GM12801 (cell line): ENCODE data around the gene FBXO47.

Source experiments
- TF ChIP-seq, protein P1 (sequence below): IDR thresholded peaks from one replicate; pipeline ENCODE4 v1.5.1; 2011; ENCODE audit warnings: control low read depth; ENCODE audit not compliant: insufficient read length; ENCODE audit errors: extremely low read depth

The FBXO47 gene

DNA sequence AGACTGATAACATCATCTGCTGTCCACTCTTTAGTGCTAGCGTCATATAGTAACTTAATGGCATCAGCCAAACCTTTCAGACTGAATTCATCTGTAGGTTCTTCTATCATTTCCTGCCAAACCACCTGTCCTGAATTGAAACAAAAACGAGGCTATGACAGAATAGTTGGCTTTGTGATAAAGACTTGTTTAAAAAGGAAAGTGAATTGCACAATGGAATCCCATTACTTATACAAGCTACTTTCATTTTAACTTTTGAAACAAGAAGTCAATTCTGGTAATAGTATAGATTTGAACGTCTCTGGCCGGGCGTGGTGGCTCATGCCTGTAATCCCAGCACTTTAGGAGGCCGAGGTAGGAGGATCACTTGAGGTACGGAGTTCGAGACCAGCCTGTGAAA, 23.6 kb downstream of the FBXO47 start:
- TF ChIP-seq, protein P1, sequence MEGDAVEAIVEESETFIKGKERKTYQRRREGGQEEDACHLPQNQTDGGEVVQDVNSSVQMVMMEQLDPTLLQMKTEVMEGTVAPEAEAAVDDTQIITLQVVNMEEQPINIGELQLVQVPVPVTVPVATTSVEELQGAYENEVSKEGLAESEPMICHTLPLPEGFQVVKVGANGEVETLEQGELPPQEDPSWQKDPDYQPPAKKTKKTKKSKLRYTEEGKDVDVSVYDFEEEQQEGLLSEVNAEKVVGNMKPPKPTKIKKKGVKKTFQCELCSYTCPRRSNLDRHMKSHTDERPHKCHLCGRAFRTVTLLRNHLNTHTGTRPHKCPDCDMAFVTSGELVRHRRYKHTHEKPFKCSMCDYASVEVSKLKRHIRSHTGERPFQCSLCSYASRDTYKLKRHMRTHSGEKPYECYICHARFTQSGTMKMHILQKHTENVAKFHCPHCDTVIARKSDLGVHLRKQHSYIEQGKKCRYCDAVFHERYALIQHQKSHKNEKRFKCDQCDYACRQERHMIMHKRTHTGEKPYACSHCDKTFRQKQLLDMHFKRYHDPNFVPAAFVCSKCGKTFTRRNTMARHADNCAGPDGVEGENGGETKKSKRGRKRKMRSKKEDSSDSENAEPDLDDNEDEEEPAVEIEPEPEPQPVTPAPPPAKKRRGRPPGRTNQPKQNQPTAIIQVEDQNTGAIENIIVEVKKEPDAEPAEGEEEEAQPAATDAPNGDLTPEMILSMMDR = no peak

DNA sequence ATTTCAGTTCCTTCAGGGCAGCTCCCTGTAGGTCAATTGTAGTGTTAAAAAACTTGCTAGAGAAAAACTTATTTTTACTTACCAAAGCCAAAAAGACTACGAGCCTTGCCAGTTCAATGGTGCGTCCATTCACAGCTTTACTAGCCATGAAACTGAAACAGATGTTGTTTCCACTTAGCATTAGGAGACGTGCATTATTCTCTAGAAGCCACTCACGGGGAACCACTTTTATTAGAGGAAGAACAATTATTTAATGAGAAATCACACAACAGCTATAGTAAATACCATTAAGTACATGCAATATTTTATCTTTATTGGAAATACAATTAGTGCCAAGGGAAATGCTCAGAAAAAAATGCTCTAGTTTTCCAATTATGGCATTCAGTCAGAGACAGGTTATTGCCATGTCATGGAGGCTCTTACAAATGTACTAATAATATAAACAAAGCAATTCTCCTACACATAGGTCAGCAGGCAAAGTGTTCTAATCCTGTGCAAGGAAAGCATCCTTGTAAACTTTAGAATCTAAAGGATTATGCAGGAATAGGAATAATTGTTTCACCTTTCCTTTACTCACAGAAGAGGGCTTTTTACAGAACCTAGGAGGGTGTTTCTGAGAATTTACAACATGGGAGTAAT, 24.4 kb downstream of the FBXO47 start:
- TF ChIP-seq, protein P1 = no peak

DNA sequence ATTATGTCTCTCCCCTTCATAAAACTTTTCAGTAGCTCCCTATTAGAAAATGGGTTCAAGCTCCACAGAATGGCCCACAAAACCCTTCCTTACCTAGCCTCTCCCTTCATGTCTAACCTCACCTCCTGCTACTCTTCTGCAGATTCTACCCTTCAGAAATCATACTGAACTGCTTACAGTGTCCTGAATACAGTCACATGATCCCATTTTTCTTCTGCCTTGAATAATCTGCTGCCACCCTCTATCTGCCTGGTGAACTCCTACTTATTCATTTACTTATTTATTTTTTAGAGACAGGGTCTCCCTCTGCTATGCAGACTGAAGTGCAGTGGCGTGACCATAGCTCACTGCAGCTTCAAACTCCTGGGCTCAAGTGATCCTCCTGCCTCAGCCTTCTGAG, 26.8 kb downstream of the FBXO47 start:
- TF ChIP-seq, protein P1 = no peak

DNA sequence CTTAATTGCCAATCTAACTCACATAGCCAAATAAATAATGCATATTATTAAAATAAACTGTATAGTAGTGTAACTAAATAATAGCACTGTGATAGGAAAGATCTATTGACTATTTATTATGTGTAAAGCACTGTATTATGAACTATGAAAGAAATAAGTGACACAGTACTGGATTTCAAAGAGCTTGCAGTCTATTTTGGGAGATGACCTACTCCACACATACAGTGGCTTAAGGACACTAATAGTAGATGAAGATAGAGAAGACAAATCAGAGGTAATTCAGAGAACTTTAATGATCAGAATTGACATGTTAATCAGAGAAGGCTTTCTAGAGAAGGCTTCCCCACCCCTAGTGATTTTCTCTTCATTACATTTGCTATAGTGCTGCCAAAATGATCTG, 27.2 kb downstream of the FBXO47 start:
- TF ChIP-seq, protein P1 = no peak

DNA sequence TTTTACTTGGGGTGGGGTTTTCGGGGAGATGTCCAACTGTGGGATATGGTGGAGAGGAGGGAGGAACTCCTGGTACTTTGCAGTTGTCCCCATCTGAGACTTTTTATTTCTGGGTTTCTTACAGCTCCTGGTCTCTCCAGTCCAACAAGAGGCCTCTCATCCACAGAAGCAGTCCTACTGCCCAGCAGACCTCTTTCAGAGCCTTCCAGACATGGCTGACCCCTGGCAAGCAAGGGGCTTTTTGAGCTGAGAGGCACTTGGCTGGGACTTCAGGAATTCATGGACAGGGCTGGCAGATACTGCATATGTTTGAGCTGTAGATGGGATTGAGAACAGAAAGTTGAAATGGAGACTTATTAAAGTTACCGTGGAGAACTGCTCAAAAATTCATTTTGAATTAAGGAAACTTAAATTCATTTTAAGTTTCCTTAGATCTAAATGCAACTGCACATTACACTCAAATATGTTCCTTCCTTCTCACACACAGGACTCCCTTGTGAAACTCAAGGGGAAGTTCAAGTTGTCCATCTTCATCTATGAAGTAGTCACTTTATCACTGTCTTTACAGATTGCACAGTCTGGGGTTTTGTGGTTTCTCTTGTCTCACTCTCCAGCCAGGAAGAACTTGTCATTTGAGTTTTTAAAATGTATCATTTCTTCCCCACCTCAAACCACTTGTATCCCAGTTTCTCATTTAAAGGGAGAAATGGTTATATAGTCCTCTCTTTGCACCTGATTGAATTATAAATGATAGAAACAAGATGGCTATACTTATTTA, 40.7 kb downstream of the FBXO47 start:
- TF ChIP-seq, protein P1 = no peak

DNA sequence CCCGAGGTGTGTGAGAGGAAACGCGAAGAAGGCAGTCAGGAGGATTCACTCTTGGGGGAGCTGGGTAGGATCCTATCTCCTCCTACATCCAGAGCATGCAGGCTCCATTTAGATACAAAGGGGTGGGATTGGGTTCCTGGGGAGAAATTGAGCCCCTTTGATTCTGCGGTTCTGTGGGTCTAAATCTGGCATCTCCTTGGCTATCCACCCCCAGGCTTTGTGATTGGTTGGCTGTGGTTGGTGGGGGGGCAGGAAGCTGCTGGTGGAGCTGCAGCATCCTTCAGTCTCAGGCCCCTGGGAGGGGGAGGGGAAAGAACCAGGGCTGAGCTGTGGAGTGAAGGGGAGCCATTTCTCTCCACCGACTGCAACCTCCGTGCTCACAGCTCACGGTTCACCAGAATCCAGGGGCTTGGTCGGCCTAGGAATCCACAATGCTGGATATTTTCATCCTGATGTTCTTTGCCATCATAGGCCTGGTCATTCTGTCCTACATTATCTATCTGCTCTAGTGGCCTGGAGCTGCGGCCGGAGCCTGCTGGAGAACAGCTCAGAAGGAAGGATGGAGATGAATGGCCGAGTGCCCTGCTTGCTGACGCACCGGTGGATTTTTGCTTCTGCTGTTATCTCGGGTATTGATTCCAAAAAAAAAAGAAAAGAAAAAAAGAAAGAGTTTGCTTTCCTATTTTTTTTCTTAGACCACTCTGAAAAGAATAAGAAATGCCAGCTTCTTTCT, 41.8 kb downstream of the FBXO47 start, which contains the start of gene LASP1NB:
Gene LASP1NB (plus strand): TSS at position 352 of the 733 bp plus-strand sequence.
- TF ChIP-seq, protein P1 = no peak
